GM12878 (cell line): Measurements from ENCODE around the gene PFN4. TPM values are rescaled to one million over a fixed set of nuclear protein-coding genes. Genes with fewer than 3 reads are reported as not detected.

ENCODE experiments used
- BRCA1 ChIP-seq: IDR thresholded peaks from 2 replicates; pipeline ENCODE4 v1.6.1; 2011; ENCODE audit warnings: low read depth, low read length, improper control_type of control experiment
- CHD4 ChIP-seq: fragments of 200-600 bp; sonication (generic); IDR thresholded peaks from 2 replicates; pipeline ENCODE4 v1.6.1; 2016; ENCODE audit warnings: mild to moderate bottlenecking
- EGR1 ChIP-seq, 2 experiments: IDR thresholded peaks; 1 replicate in 1 of 2; 2 replicates in 1 of 2; pipeline ENCODE4 v1.6.1; 2011 to 2012; ENCODE audit warnings: low read depth in 2 of 2, low read length in 2 of 2, borderline replicate concordance in 1 of 2, mild to moderate bottlenecking in 1 of 2, moderate library complexity in 1 of 2
- GABPA ChIP-seq: IDR thresholded peaks from 2 replicates; pipeline ENCODE4 v1.6.1; 2014; ENCODE audit warnings: antibody characterized with exemption, low read depth, mild to moderate bottlenecking, inconsistent platforms
- LARP7 ChIP-seq: fragments of 450-650 bp; IDR thresholded peaks from 2 replicates; pipeline ENCODE4 v1.6.1; 2017; ENCODE audit warnings: mild to moderate bottlenecking
- NR2C1 ChIP-seq: fragments of 450-650 bp; IDR thresholded peaks from 2 replicates; pipeline ENCODE4 v1.6.1; 2017; ENCODE audit warnings: antibody characterized with exemption, mild to moderate bottlenecking, moderate library complexity
- POLR2AphosphoS2 ChIP-seq: IDR thresholded peaks from 2 replicates; pipeline ENCODE4 v1.6.1; 2011; ENCODE audit warnings: low read depth, mild to moderate bottlenecking, low read length, improper control_type of control experiment, moderate library complexity
- RUNX3 ChIP-seq: IDR thresholded peaks from 2 replicates; pipeline ENCODE4 v1.6.1; 2012; ENCODE audit warnings: low read length, inconsistent platforms
- SP1 ChIP-seq: IDR thresholded peaks from one replicate; pipeline ENCODE4 v1.6.1; 2011; ENCODE audit warnings: low read depth, low read length
- ZNF384 ChIP-seq: IDR thresholded peaks from 2 replicates; pipeline ENCODE4 v1.6.1; 2012; ENCODE audit warnings: low read depth, mild to moderate bottlenecking, low read length, improper control_type of control experiment, borderline replicate concordance
- polyA plus RNA-seq, 11 experiments: library from polyadenylated mRNA; depleted of rRNA in 4 of 11; unstranded in 6 of 11; stranded (reverse) in 5 of 11; fragments of >200 nt; fragmentation: Nextera tagmentation in 4 of 11; fragmentation: Illumina TruSeq in 1 of 11; extraction: Ambion mirVana in 4 of 11; extraction: Trizol in 1 of 11; gene quantifications; 1 replicate in 1 of 11; 2 replicates in 10 of 11; pipeline versions ENCODE4 v1.2.1 to v1.2.3, GENCODE V29; 2011 to 2016; ENCODE audit warnings: inconsistent platforms in 2 of 11, missing spikeins in 2 of 11, low read depth in 1 of 11
- total RNA-seq, 4 experiments: library from RNA; depleted of rRNA in 3 of 4; stranded (reverse); fragments of >200 nt in 3 of 4; fragmentation: Illumina TruSeq in 1 of 4; extraction: Trizol in 1 of 4; gene quantifications; 2 replicates each; pipeline versions ENCODE4 v1.2.1 to v1.2.3, GENCODE V29; 2013 to 2021
- TF ChIP-seq, protein P1 (sequence below): fragments of 450-650 bp; conservative IDR thresholded peaks from 2 replicates; pipeline ENCODE4 v1.6.1; 2017; ENCODE audit warnings: mild to moderate bottlenecking, moderate library complexity
- TF ChIP-seq, protein P2 (sequence below): fragments of 450-650 bp; IDR thresholded peaks from 2 replicates; pipeline ENCODE4 v1.6.1; 2016; ENCODE audit warnings: mild to moderate bottlenecking
- TF ChIP-seq, protein P3 (sequence below): fragments of 450-650 bp; IDR thresholded peaks from 2 replicates; pipeline ENCODE4 v1.6.1; 2018; ENCODE audit warnings: borderline replicate concordance, mild to moderate bottlenecking; ENCODE audit not compliant: partially characterized antibody
- TF ChIP-seq, protein P4 (sequence below): fragments of 450-650 bp; IDR thresholded peaks from 2 replicates; pipeline ENCODE4 v1.6.1; 2017; ENCODE audit warnings: borderline replicate concordance
- TF ChIP-seq, protein P5 (sequence below): IDR thresholded peaks from 2 replicates; pipeline ENCODE4 v1.6.1; 2012; ENCODE audit warnings: low read length, inconsistent platforms
- TF ChIP-seq, protein P6 (sequence below): fragments of 450-650 bp; IDR thresholded peaks from 2 replicates; pipeline ENCODE4 v1.6.1; 2017; ENCODE audit warnings: mild to moderate bottlenecking, moderate library complexity

PFN4 gene
- total and polyA plus RNA-seq, 10 of the 15 experiments (the other 5 are each of a cell fraction or from before 2014, with no cell fraction given), result 0.12 to 2.1 (median 1.0) TPM

DNA sequence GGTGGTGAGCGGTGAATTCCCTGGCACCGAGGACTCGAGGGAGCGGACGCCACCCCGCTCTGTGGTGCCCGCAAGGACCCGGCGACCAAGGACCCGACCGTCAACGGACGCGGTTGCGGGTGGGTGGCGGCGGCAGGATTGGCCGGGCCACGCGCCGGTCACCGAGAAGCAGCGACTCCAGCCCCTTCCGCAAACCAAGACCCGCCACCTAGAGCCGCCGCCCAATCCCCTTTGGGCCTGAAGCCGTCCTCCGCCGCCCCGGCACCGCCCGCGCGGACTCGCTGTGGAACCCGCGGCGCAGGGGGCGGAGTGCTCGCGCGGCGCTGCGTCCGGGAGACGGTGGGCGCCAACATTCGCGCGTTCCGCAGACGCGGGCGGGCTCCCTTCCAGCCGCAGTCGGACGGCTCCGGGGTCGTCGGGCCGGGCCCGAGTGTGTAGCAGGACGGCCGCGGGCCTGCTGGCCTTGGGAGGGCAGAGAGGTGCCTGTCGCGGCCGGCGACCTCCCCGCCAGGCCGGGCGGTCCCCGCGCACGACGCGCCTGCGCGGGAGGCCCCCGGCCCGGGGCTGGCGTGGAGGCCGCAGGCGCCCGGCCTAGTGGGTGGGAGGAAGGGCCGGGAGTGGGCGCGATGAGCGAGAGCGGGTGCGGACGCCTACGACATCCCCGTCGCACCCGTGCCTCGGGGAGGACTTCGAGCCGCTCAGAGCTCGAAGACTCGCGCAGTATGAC, at the start of gene PFN4, which contains the start of gene FAM228B (continued):
- TF ChIP-seq, protein P1, sequence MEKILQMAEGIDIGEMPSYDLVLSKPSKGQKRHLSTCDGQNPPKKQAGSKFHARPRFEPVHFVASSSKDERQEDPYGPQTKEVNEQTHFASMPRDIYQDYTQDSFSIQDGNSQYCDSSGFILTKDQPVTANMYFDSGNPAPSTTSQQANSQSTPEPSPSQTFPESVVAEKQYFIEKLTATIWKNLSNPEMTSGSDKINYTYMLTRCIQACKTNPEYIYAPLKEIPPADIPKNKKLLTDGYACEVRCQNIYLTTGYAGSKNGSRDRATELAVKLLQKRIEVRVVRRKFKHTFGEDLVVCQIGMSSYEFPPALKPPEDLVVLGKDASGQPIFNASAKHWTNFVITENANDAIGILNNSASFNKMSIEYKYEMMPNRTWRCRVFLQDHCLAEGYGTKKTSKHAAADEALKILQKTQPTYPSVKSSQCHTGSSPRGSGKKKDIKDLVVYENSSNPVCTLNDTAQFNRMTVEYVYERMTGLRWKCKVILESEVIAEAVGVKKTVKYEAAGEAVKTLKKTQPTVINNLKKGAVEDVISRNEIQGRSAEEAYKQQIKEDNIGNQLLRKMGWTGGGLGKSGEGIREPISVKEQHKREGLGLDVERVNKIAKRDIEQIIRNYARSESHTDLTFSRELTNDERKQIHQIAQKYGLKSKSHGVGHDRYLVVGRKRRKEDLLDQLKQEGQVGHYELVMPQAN, result peak; percentile 80
- TF ChIP-seq CHD4, result no peak
- no peak for TF ChIP-seq BRCA1
- peak in 1 of 2 experiments; percentile 88; a peak in 2 of 3 replicates for TF ChIP-seq EGR1 (IDR thresholded peaks at IDR 0.05; ENCODE audit: borderline replicate concordance in 1 of 2, low read depth in 2 of 2, low read length in 2 of 2)
- TF ChIP-seq GABPA, result no peak
- peak; percentile 78 for TF ChIP-seq SP1
- TF ChIP-seq LARP7, result peak; percentile 97
- peak; percentile 59 for TF ChIP-seq RUNX3
- peak; percentile 87; the same call in 1 of the 2 replicates for TF ChIP-seq POLR2AphosphoS2
- TF ChIP-seq, protein P2, sequence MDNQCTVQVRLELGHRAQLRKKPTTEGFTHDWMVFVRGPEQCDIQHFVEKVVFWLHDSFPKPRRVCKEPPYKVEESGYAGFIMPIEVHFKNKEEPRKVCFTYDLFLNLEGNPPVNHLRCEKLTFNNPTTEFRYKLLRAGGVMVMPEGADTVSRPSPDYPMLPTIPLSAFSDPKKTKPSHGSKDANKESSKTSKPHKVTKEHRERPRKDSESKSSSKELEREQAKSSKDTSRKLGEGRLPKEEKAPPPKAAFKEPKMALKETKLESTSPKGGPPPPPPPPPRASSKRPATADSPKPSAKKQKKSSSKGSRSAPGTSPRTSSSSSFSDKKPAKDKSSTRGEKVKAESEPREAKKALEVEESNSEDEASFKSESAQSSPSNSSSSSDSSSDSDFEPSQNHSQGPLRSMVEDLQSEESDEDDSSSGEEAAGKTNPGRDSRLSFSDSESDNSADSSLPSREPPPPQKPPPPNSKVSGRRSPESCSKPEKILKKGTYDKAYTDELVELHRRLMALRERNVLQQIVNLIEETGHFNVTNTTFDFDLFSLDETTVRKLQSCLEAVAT, result no peak
- TF ChIP-seq ZNF384, result no peak
- TF ChIP-seq NR2C1, result peak; percentile 40
- TF ChIP-seq, protein P3, sequence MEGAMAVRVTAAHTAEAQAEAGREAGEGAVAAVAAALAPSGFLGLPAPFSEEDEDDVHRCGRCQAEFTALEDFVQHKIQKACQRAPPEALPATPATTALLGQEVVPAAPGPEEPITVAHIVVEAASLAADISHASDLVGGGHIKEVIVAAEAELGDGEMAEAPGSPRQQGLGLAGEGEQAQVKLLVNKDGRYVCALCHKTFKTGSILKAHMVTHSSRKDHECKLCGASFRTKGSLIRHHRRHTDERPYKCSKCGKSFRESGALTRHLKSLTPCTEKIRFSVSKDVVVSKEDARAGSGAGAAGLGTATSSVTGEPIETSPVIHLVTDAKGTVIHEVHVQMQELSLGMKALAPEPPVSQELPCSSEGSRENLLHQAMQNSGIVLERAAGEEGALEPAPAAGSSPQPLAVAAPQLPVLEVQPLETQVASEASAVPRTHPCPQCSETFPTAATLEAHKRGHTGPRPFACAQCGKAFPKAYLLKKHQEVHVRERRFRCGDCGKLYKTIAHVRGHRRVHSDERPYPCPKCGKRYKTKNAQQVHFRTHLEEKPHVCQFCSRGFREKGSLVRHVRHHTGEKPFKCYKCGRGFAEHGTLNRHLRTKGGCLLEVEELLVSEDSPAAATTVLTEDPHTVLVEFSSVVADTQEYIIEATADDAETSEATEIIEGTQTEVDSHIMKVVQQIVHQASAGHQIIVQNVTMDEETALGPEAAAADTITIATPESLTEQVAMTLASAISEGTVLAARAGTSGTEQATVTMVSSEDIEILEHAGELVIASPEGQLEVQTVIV, result peak; percentile 31
- TF ChIP-seq, protein P4, sequence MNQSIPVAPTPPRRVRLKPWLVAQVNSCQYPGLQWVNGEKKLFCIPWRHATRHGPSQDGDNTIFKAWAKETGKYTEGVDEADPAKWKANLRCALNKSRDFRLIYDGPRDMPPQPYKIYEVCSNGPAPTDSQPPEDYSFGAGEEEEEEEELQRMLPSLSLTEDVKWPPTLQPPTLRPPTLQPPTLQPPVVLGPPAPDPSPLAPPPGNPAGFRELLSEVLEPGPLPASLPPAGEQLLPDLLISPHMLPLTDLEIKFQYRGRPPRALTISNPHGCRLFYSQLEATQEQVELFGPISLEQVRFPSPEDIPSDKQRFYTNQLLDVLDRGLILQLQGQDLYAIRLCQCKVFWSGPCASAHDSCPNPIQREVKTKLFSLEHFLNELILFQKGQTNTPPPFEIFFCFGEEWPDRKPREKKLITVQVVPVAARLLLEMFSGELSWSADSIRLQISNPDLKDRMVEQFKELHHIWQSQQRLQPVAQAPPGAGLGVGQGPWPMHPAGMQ, result peak; percentile 56; the same call in 1 of the 2 replicates
- TF ChIP-seq, protein P5, sequence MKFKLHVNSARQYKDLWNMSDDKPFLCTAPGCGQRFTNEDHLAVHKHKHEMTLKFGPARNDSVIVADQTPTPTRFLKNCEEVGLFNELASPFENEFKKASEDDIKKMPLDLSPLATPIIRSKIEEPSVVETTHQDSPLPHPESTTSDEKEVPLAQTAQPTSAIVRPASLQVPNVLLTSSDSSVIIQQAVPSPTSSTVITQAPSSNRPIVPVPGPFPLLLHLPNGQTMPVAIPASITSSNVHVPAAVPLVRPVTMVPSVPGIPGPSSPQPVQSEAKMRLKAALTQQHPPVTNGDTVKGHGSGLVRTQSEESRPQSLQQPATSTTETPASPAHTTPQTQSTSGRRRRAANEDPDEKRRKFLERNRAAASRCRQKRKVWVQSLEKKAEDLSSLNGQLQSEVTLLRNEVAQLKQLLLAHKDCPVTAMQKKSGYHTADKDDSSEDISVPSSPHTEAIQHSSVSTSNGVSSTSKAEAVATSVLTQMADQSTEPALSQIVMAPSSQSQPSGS, result no peak
- TF ChIP-seq, protein P6, sequence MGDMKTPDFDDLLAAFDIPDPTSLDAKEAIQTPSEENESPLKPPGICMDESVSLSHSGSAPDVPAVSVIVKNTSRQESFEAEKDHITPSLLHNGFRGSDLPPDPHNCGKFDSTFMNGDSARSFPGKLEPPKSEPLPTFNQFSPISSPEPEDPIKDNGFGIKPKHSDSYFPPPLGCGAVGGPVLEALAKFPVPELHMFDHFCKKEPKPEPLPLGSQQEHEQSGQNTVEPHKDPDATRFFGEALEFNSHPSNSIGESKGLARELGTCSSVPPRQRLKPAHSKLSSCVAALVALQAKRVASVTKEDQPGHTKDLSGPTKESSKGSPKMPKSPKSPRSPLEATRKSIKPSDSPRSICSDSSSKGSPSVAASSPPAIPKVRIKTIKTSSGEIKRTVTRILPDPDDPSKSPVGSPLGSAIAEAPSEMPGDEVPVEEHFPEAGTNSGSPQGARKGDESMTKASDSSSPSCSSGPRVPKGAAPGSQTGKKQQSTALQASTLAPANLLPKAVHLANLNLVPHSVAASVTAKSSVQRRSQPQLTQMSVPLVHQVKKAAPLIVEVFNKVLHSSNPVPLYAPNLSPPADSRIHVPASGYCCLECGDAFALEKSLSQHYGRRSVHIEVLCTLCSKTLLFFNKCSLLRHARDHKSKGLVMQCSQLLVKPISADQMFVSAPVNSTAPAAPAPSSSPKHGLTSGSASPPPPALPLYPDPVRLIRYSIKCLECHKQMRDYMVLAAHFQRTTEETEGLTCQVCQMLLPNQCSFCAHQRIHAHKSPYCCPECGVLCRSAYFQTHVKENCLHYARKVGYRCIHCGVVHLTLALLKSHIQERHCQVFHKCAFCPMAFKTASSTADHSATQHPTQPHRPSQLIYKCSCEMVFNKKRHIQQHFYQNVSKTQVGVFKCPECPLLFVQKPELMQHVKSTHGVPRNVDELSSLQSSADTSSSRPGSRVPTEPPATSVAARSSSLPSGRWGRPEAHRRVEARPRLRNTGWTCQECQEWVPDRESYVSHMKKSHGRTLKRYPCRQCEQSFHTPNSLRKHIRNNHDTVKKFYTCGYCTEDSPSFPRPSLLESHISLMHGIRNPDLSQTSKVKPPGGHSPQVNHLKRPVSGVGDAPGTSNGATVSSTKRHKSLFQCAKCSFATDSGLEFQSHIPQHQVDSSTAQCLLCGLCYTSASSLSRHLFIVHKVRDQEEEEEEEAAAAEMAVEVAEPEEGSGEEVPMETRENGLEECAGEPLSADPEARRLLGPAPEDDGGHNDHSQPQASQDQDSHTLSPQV, result 0 out of 2 replicates have a peak, but pooled peaks have one; percentile 52
